ENCODE data around the gene EIF2B1. TPM values are rescaled to one million over a fixed set of nuclear protein-coding genes. Genes with fewer than 3 reads are reported as not detected.
"Not testable (repeated sequence)": the region's sequence is repeated elsewhere in the genome, so short reads cannot be mapped to it uniquely, and the experiment has no call there.

EIF2B1 gene
- total RNA-seq, 1 experiment from 2014 or later: 50.2 TPM

- Histone ChIP-seq H3K27ac (peak within 1 kb of the TSS; percentile 85), H3K27me3 (no peaks in the 10 kb centered on the region), H3K4me3 (peak within 1 kb of the TSS; percentile 88), H3K4me1 (no peaks in the 10 kb centered on the region; the same call in 1 of the 2 replicates), H3K9me3 (replicated peaks) (no peaks in the 10 kb centered on the region), H3K36me3 (peaks cover 30% of the 10 kb centered on the region)
- DNase-seq: peak; percentile 79 to 85
Measured at GRCh38 chr12:123601602-123602489, 31.6 kb downstream of the EIF2B1 start, which contains the start of gene DDX55. TSS of gene DDX55 (plus strand) at chr12:123602099. CDS start at chr12:123602149, 50 bp downstream.

- Histone ChIP-seq H3K27ac (no peak overlapping the region), H3K4me1 (no peaks in the 10 kb centered on the region; the same call in 1 of the 2 replicates), H3K27me3 (no peaks in the 10 kb centered on the region), H3K36me3 (peaks cover 36% of the 10 kb centered on the region), H3K9me3 (replicated peaks) (no peaks in the 10 kb centered on the region), H3K4me3 (no peak overlapping the region)
- no peak for DNase-seq
Measured at GRCh38 chr12:123599721-123600120, 33.8 kb downstream of the EIF2B1 start.

GRCh38 chr12:123599310-123599709 is 34.2 kb downstream of the EIF2B1 start:
- Histone ChIP-seq H3K4me1 (no peaks in the 10 kb centered on the region; the same call in 1 of the 2 replicates), H3K27me3 (no peaks in the 10 kb centered on the region), H3K27ac (no peak overlapping the region), H3K4me3 (no peak overlapping the region), H3K9me3 (replicated peaks) (no peaks in the 10 kb centered on the region), H3K36me3 (peaks cover 37% of the 10 kb centered on the region)
- no peak for DNase-seq

GRCh38 chr12:123598522-123598921 is 35.0 kb downstream of the EIF2B1 start:
- no peak for DNase-seq
- H3K27ac ChIP-seq: no peak overlapping the region
- no peaks in the 10 kb centered on the region for H3K9me3 ChIP-seq (replicated peaks)
- H3K4me3 ChIP-seq: no peak overlapping the region
- no peaks in the 10 kb centered on the region for H3K27me3 ChIP-seq
- H3K4me1 ChIP-seq: no peaks in the 10 kb centered on the region; the same call in 1 of the 2 replicates
- H3K36me3 ChIP-seq: peaks cover 35% of the 10 kb centered on the region

GRCh38 chr12:123597100-123597499 is 36.4 kb downstream of the EIF2B1 start:
- Histone ChIP-seq H3K9me3 (replicated peaks) (no peaks in the 10 kb centered on the region), H3K4me1 (no peaks in the 10 kb centered on the region), H3K27me3 (no peaks in the 10 kb centered on the region), H3K4me3 (no peak overlapping the region), H3K27ac (no peak overlapping the region), H3K36me3 (peaks cover 42% of the 10 kb centered on the region)
- no peak for DNase-seq

GRCh38 chr12:123595729-123596128 is 37.8 kb downstream of the EIF2B1 start:
- no peak for DNase-seq
- Histone ChIP-seq H3K27ac (no peak overlapping the region), H3K4me1 (no peaks in the 10 kb centered on the region), H3K36me3 (peaks cover 55% of the 10 kb centered on the region), H3K27me3 (no peaks in the 10 kb centered on the region), H3K9me3 (replicated peaks) (no peaks in the 10 kb centered on the region), H3K4me3 (no peak overlapping the region)

- DNase-seq: no peak
- H3K4me3 ChIP-seq: no peak overlapping the region
- H3K9me3 ChIP-seq (replicated peaks): no peaks in the 10 kb centered on the region
- peaks cover 82% of the 10 kb centered on the region for H3K36me3 ChIP-seq
- no peak overlapping the region for H3K27ac ChIP-seq
- H3K27me3 ChIP-seq: no peaks in the 10 kb centered on the region
- H3K4me1 ChIP-seq: no peaks in the 10 kb centered on the region
Measured at GRCh38 chr12:123591702-123592481, 41.6 kb downstream of the EIF2B1 start.

GRCh38 chr12:123580772-123581171 is 52.7 kb downstream of the EIF2B1 start:
- H3K36me3 ChIP-seq: no peaks in the 10 kb centered on the region; the same call in 1 of the 2 replicates
- no peak for DNase-seq
- no peak overlapping the region for H3K27ac ChIP-seq
- H3K4me3 ChIP-seq: no peak overlapping the region
- no peaks in the 10 kb centered on the region for H3K27me3 ChIP-seq
- H3K9me3 ChIP-seq (replicated peaks): no peaks in the 10 kb centered on the region; the same call in 1 of the 2 replicates
- peaks cover 5% of the 10 kb centered on the region for H3K4me1 ChIP-seq

GRCh38 chr12:123578829-123579228 is 54.7 kb downstream of the EIF2B1 start:
- not testable (repeated sequence) for DNase-seq; H3K4me1 ChIP-seq; H3K36me3 ChIP-seq; H3K4me3 ChIP-seq; H3K27me3 ChIP-seq; H3K9me3 ChIP-seq (replicated peaks); H3K27ac ChIP-seq

- Histone ChIP-seq H3K27ac (no peak overlapping the region), H3K4me3 (no peak overlapping the region), H3K9me3 (replicated peaks) (no peaks in the 10 kb centered on the region; the same call in 1 of the 2 replicates), H3K4me1 (no peaks in the 10 kb centered on the region), H3K27me3 (no peaks in the 10 kb centered on the region), H3K36me3 (no peaks in the 10 kb centered on the region)
- no peak for DNase-seq
Measured at GRCh38 chr12:123578243-123578642, 55.2 kb downstream of the EIF2B1 start.

- H3K9me3 ChIP-seq (replicated peaks): no peaks in the 10 kb centered on the region; the same call in 1 of the 2 replicates
- H3K27me3 ChIP-seq: no peaks in the 10 kb centered on the region
- no peaks in the 10 kb centered on the region for H3K36me3 ChIP-seq
- H3K4me3 ChIP-seq: no peak overlapping the region
- H3K4me1 ChIP-seq: no peaks in the 10 kb centered on the region
- no peak for DNase-seq
- no peak overlapping the region for H3K27ac ChIP-seq
Measured at GRCh38 chr12:123576611-123577010, 56.9 kb downstream of the EIF2B1 start.

- H3K36me3 ChIP-seq: no peaks in the 10 kb centered on the region
- H3K27ac ChIP-seq: no peak overlapping the region
- H3K9me3 ChIP-seq (replicated peaks): no peaks in the 10 kb centered on the region; the same call in 1 of the 2 replicates
- H3K27me3 ChIP-seq: no peaks in the 10 kb centered on the region
- no peak overlapping the region for H3K4me3 ChIP-seq
- no peaks in the 10 kb centered on the region for H3K4me1 ChIP-seq
- no peak for DNase-seq
Measured at GRCh38 chr12:123573870-123574269, 59.6 kb downstream of the EIF2B1 start.

- no peak for DNase-seq
- H3K27ac ChIP-seq: no peak overlapping the region
- H3K9me3 ChIP-seq (replicated peaks): no peaks in the 10 kb centered on the region; the same call in 1 of the 2 replicates
- no peak overlapping the region for H3K4me3 ChIP-seq
- no peaks in the 10 kb centered on the region for H3K36me3 ChIP-seq
- no peaks in the 10 kb centered on the region for H3K4me1 ChIP-seq
- H3K27me3 ChIP-seq: no peaks in the 10 kb centered on the region
Measured at GRCh38 chr12:123572391-123572790, 61.1 kb downstream of the EIF2B1 start.

GRCh38 chr12:123571343-123571813 is 62.1 kb downstream of the EIF2B1 start:
- Histone ChIP-seq H3K4me1 (no peaks in the 10 kb centered on the region), H3K27ac (no peak overlapping the region), H3K9me3 (replicated peaks) (no peaks in the 10 kb centered on the region; the same call in 1 of the 2 replicates), H3K36me3 (no peaks in the 10 kb centered on the region), H3K27me3 (no peaks in the 10 kb centered on the region), H3K4me3 (peak overlapping the region; percentile 26; the same call in 1 of the 2 replicates)
- peak; percentile 57 to 72 for DNase-seq
